Stimulated activated CD8-positive, alpha-beta memory T cell treated with anti-CD3 and anti-CD28 coated beads, Interleukin-12 subunit alpha, Interleukin-12 subunit beta, amount 100 ng/mL, for 24 hours (primary cell): ENCODE results near the gene C19orf33.
"Not testable (repeated sequence)": the region's sequence is repeated elsewhere in the genome, so short reads cannot be mapped to it uniquely, and the experiment has no call there.

Experiments used
- DNase-seq: peaks from one replicate; pipeline ENCODE4 v3.0.0-alpha.2; 2020; ENCODE audit errors: extremely low read depth

Gene C19orf33

DNA sequence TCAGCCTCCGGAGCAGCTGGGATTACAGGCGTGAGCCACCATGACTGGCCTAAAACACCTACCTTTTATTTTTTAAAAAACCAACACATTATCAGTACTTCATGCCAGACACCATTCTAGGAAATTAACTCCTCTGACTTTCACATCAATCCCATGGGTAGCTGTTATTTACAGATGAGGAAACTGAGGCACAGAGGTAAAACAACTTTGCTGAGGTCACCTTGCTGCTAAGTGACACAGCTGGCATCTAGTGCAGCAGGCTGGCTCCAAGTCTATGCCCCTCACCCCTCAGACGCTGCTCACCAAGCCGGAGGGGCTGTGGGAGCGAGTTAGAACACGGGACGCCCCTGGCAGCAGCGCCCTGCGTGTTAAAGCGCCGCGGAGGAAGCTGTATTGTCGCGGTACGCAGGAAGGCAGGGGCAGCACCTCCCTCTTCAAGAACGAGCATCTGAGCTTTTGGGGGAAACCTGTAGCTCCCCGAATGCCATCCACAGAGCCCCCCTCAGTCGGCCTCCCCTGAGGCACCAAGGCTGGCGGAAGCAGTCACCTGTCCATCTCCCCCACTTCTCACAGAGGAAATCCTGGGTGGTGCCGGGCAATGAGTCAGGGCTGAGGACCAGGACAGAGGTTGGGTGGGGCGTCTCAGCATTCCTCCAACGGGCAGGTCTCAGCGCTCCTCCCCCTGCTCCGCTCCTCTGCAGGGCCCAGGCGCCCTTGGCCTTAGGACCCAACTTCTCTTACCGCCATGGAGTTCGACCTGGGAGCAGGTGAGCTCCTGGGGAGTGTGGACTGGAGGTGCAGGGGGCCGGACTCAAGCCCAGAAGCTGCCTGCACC is at the start of gene C19orf33:
Gene C19orf33, plus strand, starts transcription at position 735 of the 835 bp plus-strand sequence. Its CDS starts 11 bp downstream, at position 746.
- no peak for DNase-seq

DNA sequence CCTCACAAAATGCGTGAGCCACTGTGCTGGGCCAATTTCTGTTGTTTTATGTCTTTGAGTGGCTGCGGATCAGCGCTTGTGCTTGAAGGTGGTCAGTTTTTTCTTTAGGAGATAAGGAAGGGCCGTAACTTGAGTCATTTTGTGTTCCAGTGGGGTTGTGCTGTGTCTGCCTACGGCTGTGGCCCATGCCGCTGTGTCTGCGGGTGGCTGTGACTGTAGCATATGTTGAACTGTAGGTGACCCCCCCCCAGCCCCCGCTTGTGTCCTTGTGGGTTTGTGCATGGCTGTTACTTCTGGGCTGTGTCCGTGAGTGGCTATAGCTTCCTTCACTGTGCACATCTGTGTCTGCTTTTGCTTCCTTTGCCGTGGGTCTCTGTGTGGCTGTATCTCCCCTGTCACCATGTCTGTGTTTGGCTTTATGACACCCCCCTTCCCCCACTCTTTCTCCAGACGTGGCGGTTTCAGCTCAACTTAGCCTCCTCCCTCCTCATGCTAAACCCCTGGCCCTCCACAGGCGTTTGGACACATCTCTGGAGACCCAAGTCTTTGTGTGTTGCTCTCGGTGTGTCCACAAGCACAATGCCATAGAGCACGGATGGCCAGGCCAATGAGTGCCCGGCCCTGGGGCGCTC is 48.6 kb upstream of the C19orf33 start:
- no peak for DNase-seq

DNA sequence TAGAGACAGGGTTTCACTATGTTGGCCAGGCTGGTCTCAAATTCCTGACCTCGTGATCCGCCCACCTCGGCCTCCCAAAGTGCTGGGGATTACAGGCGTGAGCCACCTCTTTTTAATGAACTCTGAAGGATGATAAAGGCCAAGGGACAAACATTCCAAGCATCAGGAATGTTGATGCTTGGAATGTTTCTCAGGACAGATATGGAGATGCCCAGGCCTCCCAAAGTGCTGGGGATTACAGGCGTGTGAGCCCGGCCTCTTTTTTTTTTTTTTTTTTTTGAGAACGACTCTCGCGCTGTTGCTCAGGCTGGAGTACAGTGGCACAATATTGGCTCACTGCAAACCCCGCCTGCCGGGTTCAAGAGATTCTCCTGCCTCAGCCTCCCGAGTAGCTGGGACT is 42.1 kb upstream of the C19orf33 start:
- not testable (repeated sequence) for DNase-seq

DNA sequence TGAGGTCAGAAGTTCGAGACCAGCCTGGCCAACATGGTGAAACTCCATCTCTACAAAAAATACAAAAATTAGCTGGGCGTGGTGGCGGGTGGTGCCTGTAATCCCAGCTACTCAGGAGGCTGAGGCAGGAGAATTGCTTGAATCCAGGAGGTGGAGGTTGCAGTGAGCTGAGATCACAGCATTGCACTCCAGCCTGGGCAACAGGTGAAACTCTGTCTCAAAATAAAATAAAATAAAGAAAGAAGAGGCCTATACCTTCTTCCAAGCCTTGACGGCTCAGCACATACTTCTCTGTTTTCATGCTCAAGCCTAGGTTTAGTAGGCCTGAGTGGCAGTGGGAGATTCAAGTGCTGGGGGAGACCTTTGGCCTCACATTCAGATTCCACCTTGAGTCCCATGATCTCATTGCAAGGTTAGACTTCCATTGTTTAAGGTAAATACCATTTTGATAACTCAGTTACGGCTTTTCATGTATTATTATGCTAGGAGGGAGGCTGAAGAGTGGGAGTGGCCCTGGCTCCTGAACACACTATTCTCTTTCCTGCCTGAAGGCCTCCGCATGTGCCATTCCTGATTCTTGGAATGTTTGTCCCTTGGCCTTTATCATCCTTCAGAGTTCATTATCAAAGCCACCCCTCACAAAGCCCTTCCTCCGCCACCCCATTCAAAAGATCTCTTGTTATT is 41.3 kb upstream of the C19orf33 start:
- DNase-seq: no peak

DNA sequence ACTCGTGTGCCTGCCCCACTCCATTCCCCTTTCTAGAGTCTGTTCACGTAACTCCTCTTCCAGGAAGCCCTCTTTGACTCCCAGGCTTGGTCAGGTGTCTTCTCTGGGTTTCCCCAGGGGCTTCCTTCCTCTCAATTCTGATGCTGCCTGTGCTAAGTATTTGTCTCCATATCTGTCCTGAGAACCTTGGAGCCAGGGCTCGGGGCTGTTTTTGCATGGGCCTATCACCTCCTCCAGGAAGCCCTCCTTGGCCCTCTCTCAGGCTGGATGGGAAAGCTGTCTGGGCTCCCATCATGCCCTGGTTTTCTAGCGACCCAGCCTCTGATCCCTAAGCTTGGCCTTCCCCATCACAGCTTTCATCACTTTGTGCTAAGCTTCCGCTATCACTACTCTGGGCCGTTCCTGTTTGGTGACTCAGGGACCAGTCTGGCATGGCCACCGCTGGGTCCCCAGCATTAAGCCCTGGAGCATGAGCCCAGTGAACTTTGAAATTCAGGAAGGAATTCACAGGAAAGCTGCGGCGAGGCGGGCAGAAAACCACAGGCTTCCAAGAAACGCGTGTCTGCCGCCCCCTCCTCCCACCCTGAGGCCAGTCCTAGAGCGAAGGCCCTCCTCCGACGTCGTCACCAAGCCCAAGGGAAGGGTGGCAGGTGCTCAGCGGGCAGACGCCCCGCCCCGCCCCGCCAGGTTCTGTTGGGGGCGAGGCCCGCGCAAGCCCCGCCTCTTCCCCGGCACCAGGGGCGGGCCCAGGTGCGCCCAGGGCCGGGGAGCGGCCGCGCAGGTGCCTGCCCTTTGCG is 40.2 kb upstream of the C19orf33 start:
- DNase-seq: peak; percentile 21

DNA sequence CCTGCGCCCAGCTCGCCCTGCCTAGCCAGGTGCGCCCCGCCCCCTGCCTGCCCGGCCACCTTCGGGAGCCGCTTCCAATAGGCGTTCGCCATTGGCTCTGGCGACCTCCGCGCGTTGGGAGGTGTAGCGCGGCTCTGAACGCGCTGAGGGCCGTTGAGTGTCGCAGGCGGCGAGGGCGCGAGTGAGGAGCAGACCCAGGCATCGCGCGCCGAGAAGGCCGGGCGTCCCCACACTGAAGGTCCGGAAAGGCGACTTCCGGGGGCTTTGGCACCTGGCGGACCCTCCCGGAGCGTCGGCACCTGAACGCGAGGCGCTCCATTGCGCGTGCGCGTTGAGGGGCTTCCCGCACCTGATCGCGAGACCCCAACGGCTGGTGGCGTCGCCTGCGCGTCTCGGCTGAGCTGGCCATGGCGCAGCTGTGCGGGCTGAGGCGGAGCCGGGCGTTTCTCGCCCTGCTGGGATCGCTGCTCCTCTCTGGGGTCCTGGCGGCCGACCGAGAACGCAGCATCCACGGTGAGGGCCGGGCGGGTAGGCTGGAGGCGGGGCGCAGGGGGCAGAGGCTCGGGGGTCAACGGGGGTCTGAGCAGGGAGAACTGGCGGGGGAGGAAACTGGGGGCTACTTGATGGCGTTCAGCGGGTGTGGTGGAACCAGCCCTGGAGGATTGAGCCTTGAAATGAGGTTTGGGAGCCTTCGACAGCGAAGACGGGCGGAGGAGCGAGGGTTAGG is 39.4 kb upstream of the C19orf33 start, which contains the start of gene SPINT2:
Gene SPINT2, plus strand, starts transcription at position 88 of the 727 bp plus-strand sequence. Its CDS starts 320 bp downstream, at position 408.
- no peak for DNase-seq

DNA sequence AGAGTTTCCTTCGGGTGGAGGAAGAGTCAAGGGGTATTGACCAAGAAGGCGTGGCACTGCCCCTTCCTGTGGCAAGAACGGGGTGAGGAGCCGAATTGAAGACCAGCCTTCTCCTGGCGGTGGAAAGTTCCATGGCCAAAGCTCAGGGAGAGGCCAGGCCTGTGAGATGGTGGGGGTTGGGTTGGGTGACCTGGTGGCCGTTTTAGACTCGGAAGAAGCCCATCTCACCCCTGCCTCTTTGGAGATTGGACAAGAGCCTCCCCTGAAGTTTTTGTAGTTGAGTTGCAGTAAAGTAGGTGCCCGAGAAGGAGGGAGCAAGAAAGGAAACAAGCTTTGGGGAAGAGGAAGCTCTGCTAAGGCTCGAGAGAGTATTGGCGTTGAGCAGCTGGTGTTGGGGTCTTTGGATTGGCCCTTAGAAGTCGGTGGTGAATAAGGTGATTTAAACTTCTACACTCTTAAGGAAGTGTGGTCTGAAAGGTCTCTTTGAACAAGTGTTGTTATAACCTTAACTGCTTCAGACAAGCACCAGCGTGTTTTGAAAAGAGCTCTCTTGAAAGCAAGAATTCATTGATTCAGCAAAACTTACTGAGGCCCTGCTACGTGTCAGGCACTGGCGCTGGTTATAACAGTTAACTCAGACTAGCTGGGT is 38.7 kb upstream of the C19orf33 start:
- no peak for DNase-seq

DNA sequence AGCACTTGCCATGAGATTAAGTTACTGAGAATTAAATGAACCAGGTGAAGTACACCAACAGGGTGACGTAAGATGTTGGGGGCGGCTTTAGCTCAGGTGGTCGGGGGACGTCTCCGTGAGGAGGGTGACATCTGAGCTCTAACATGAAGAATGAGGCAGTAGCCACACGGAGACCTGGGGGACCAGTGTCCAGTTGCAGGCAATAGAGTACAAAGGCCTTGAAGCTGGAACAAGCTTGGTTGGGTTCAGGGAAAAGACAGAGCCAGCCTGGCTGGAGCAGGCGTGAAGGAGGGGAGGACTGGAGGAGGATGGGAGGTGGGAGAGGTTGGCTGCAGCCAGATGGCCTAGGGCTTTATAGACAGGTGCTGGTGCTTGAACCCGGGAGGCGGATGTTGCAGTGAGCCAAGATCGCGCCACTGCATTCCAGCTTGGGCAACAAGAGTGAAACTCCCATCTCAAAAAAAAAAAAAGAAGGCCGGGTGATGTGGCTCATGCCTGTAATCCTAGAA is 38.1 kb upstream of the C19orf33 start:
- no peak for DNase-seq

DNA sequence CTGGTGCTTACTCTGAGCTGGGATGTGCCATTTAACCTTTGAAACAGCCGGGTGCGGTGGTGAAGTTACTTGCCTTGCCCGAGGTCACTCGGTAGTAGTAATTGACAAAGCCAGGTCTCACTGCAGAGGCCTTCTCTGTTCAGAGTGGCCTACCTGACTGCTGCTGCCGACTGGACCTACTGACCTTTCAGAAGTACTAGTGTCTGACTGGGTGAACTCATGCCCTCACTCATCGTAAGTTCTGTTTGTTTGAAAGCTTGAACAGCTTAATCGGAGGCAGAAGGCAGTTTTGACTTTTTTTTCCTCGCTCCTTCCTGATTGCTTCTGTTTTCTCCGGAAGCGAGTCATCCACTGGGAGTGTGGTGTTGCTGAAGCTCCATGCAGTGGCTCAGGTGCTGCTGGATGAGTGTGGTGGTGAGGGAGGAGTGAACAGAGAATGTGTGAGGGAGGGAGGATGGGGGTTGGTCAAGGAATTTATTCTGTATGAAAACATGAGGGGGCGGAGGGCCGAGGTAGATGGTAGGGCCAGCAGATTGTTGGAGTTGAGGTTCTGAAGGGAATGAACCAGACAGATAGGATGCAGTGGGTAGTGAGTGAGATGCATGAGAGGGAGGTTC is 37.0 kb upstream of the C19orf33 start:
- DNase-seq: no peak

DNA sequence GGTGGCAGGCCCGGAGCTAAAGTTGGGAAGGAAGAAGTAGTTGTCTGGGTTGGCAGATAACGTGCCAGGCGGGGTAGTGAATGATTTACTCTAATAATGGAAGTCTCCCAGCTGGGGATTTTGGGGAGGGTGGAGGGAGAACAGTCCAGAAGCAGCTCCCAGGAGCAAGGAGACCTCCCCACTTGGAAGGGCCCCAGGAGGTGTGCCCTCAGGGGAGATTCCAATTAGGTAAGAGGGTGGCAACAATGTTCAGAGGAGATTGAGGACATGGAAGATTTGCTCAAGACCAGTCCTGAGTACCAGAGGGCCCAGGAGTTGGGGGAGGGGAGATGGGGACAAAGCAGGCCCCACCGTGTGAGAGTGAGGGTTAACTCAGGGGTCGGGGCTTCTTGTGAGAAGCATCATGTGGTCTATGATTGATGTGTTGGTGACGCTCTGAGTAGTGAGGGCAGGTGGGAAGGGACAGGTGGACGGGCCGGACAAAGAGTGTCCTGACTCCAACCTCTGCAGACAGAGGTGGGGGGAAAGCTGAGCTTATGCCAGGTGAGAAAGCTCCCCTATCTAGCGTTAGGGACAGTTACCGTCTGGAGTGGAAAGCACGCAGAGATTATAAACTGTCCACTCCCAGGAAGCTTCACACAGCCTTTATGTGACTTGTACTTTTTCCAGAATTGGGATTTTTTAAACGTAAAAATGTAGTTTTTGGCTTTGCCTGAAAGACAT is 36.1 kb upstream of the C19orf33 start:
- no peak for DNase-seq

DNA sequence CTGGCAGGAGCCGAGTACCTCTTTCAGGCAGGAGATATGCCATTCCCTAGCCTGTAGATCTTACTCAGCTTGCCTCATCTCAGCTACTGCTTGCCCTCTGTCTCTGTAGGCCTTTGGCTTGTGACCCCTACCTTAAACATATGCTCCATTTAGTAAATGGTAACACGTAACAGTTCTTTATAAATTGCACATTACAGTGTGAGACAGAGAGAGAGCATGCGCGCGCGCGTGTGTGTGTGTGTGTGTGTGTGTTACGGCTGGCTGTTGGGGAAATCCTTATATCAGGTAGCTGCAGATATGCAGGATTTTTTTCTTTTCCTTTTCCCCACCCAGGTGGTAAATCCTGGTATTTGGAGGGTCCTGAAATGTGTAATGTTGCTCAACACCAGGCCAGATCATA is 35.5 kb upstream of the C19orf33 start:
- no peak for DNase-seq

DNA sequence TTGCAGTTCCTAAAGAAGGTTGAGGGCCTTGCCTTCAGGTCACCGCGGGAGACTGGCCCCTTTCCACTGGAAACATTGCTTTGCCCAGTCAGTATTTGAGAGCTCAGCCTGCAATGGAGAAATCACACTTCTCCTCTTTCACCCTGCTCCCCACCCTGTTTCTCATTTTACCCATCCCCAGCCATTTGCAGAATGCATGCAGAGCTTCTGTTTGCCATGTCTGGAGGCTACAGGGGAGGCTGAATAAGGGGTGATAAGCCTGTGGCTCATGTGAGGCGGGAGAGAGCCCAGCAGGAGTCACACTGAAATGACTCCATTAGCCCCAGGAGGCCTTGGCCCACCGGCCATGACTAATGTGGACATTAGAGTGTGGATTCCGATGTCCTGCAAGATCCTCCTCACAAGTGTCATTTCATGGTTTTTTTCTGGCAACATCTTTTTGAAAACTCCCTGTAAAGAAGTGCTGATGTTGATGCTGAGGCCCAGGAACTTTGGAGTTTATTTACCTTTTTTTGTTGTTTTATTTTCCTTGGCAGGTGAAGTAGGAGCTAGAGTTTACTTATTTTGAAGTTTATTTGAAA is 33.4 kb upstream of the C19orf33 start:
- DNase-seq: no peak

DNA sequence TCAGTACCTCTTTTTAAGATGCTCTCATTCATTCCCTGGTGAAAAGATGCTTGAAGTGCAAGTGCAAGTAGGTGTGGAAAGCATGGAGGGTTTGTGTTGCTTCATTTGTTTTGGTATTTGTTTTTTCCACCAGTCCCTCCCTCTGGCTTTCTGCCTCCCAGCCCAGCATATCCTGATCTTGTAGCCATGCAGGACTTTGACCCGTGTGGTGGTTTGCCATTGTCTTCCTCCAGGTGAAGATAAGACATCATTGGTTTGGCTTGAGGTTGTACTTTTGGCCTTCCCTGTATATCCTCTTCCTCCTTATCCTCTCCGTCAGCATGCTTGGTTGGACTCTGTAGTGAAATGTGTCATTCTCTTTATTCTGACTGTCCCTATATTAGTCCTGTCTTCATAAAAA is 30.6 kb upstream of the C19orf33 start:
- no peak for DNase-seq

DNA sequence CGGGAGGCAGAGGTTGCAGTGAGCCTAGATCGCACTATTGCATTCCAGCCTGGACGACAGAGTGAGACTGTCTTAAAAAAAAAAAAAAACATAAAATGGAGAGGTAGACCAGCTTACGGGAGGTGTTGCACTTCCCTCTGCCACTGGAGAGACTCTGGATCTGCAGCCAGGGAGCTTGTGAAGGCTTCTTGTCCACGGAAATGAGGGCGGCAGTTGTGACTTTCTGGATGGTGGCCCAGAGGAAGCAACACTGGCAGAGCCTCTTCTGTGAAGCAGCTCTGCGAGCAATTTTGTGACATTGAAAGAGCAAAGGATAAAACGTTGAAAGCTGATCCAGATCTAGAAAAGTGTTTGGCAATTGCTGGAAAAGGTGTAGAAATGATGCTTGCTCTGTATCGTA is 29.3 kb upstream of the C19orf33 start:
- no peak for DNase-seq

DNA sequence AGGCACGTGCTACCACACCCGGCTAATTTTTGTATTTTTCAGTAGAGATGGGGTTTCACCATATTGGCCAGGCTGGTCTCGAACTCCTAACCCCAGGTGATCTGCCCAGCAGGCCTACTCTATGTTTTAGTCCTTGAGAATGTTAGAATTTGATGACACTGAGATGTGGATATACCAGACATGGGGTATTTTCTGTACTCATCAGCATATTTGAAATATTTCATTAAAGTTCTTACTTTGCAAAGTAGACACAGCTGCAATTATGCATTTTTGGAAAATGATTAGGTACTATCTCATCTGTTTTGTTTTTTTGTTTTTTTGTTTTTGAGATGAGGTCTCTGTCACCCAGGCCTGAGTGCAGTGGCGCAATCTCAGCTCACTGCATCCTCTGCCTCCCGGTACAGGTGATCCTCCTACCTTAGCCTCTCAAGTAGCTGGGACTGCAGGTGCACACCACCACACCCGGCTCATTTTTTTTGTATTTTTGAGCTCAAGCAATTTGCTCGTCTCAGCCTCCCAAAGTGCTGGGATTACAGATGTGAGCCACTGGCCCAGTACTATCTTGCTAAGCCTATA is 27.0 kb upstream of the C19orf33 start:
- DNase-seq: no peak

DNA sequence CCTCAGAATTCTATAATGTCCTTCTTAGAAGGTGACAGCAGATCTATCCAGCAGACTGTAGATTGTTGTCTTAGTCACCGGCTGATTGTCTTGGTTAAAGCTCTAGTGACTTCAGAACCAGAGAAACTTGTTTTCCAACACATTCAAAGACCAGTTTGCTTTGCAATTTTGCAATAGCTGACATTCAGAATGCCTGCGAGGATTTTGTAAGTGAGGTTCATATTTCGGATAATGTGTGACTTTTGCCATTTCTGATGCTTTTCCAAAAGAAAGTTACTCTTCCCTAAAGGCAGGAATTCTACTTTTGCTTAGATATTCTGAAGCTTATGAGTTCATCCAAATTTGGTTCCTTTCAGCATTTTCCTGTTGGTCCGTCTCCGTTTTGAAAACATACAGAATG is 26.5 kb upstream of the C19orf33 start:
- DNase-seq: no peak

DNA sequence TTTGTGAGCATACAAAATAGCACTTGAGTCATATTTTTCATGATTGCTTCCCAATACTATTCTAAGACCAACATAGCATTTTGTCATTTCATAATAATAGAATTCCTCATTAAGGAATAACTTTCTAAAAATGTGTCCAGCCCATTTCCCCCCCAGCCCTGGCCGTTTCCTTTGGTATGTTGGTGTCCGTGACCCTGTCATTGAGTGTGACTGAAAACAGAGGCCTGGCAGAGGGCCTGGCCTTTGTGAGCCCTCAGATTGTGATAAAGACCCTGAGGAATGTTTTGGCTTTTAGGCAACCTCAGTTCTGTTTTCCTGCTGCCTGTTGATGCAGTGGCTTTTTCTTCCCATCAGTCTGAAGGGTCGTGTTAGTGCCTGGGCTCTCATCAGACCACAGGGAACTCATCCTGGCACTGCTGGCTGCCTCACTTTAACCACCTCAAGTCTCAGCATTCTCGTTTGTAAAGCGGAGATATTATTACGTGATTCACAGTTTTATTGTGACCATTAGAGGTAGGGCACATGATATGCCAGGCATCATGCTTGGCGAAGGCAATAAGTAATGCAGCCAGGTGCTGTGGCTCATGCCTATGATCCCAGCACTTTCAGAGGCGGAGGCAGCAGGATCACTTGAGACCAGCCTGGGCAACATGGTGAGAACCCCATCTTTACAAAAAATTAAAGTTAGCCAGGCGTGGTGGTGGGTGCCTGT is 25.9 kb upstream of the C19orf33 start:
- DNase-seq: no peak

DNA sequence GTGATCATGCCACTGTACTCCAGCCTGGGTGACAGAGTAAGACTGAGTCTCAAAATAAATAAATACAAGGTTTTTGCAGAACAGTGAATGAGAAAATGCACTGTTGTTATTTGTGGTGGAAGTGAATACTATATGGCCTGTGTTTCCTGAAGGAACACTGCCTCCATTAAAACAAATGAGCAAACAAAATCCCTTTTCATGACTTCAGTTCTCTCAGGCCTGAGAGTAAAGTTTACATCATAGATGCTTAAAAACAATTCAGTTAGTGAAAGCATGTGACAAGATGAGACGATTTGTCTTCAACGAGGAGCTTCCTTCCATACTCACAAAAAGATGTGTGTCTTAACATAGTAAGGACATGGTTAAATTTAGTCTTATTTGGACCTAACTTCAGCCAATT is 25.3 kb upstream of the C19orf33 start:
- no peak for DNase-seq
